Cardiac septum (tissue), 1 donor: ENCODE measurements around the gene FBXL7. TPM values are rescaled to one million over a fixed set of nuclear protein-coding genes. Genes with fewer than 3 reads are reported as not detected.
A peak's percentile ranks its signal among the peaks of the same experiment; 100 is the strongest.

Experiments used
- DNase-seq: peaks from one replicate; pipeline ENCODE4 v3.0.0-alpha.2; 2020; ENCODE audit warnings: low spot score
- intact Hi-C: fragments of 100-400 bp; cut with DNase I; formaldehyde crosslinking; loops from one replicate; pipeline ENCODE4 v1.14.0; 2022
- total RNA-seq: library from RNA; stranded (reverse); fragmentation: NEBNext Ultra II Directional; extraction: Animal tissue kit (Norgen Biotek cat#: 25700); gene quantifications from one replicate; pipeline ENCODE4 v1.2.1, GENCODE V29; 2021
- donor health status: DM: no; HTN: no; CAD: no.

FBXL7 gene
- total RNA-seq, 1 donor from 2014 or later = 26.2 TPM

GRCh38 chr5:15500325-15501001 lies 483 bp downstream of the FBXL7 start:
- intact Hi-C loops = loop anchor here (5.0 kb wide), 3 partner anchors 292 to 322 kb away; no protein-coding TSS in a partner anchor
- DNase-seq = peak; percentile 80

- DNase-seq = peak; percentile 78
- intact Hi-C loops = loop anchor here (5.0 kb wide), 3 partner anchors 291 to 321 kb away; no protein-coding TSS in a partner anchor
Measured at GRCh38 chr5:15501091-15501791, 1.3 kb downstream of the FBXL7 start.

GRCh38 chr5:15502208-15502607 lies 2.2 kb downstream of the FBXL7 start:
- DNase-seq = no peak
- intact Hi-C loops = loop anchor here (5.0 kb wide), 3 partner anchors 290 to 320 kb away; no protein-coding TSS in a partner anchor

- intact Hi-C loops = no loop called here
- no peak for DNase-seq
Measured at GRCh38 chr5:15506146-15506545, 6.2 kb downstream of the FBXL7 start.

- intact Hi-C loops = no loop called here
- DNase-seq = no peak
Measured at GRCh38 chr5:15506897-15507296, 6.9 kb downstream of the FBXL7 start.

GRCh38 chr5:15510092-15510491 lies 10.1 kb downstream of the FBXL7 start:
- no peak for DNase-seq
- intact Hi-C loops = no loop called here

GRCh38 chr5:15510831-15511230 lies 10.9 kb downstream of the FBXL7 start:
- no peak for DNase-seq
- intact Hi-C loops = no loop called here

- intact Hi-C loops = no loop called here
- DNase-seq = no peak
Measured at GRCh38 chr5:15513431-15513830, 13.5 kb downstream of the FBXL7 start.

GRCh38 chr5:15513911-15514310 lies 13.9 kb downstream of the FBXL7 start:
- intact Hi-C loops = no loop called here
- no peak for DNase-seq

GRCh38 chr5:15515229-15515628 lies 15.2 kb downstream of the FBXL7 start:
- intact Hi-C loops = no loop called here
- DNase-seq = no peak

- intact Hi-C loops = no loop called here
- DNase-seq = no peak
Measured at GRCh38 chr5:15516486-15516885, 16.5 kb downstream of the FBXL7 start.

- intact Hi-C loops = no loop called here
- DNase-seq = no peak
Measured at GRCh38 chr5:15518786-15519185, 18.8 kb downstream of the FBXL7 start.

GRCh38 chr5:15520856-15521255 lies 20.9 kb downstream of the FBXL7 start:
- DNase-seq = no peak
- intact Hi-C loops = no loop called here

GRCh38 chr5:15521381-15522186 lies 21.6 kb downstream of the FBXL7 start:
- DNase-seq = no peak
- intact Hi-C loops = no loop called here

- intact Hi-C loops = no loop called here
Measured at GRCh38 chr5:15522187-15522520, 22.2 kb downstream of the FBXL7 start.

GRCh38 chr5:15524712-15525111 lies 24.7 kb downstream of the FBXL7 start:
- intact Hi-C loops = no loop called here
- no peak for DNase-seq

More at GRCh38 chr5:15522187-15522520, 22.2 kb downstream of the FBXL7 start:
- no peak for DNase-seq

- DNase-seq = no peak
Measured at GRCh38 chr5:15525703-15526275, 25.8 kb downstream of the FBXL7 start.

GRCh38 chr5:15526413-15526812 lies 26.4 kb downstream of the FBXL7 start:
- no peak for DNase-seq
- intact Hi-C loops = no loop called here

More at GRCh38 chr5:15525703-15526275, 25.8 kb downstream of the FBXL7 start:
- intact Hi-C loops = no loop called here

GRCh38 chr5:15528476-15528875 lies 28.5 kb downstream of the FBXL7 start:
- DNase-seq = no peak
- intact Hi-C loops = no loop called here

- intact Hi-C loops = no loop called here
- DNase-seq = no peak
Measured at GRCh38 chr5:15529013-15529412, 29.0 kb downstream of the FBXL7 start.
